K562 (cell line): ENCODE measurements around the gene LRRC71. TPM values are rescaled to one million over a fixed set of nuclear protein-coding genes. Genes with fewer than 3 reads are reported as not detected.

Experiments used
- ATAC-seq: fragments of 200-7000 bp; cut with Tn5 transposase; 3 replicates; pipeline ENCODE4 v1.9.1; 2020; ENCODE audit warnings: moderate library complexity
- BruUV-seq: library from RNA; stranded (reverse); fragments of 400-500 nt; replicated peaks from 2 replicates; lab custom pipeline; 2021; lab: Mats Ljungman, UMichigan
- CTCF ChIA-PET: fragments of 300-600 bp; formaldehyde crosslinking; extraction: SDS; loops from one replicate; lab custom pipeline; 2021; ENCODE audit warnings: low intra/inter-chr PET ratio; lab: Yijun Ruan, JAX
- POLR2A ChIA-PET: fragments of 300-600, 350-650 bp; sonication (Branson Sonifier 250); formaldehyde crosslinking; extraction: SDS; loops from one replicate; lab custom pipeline; 2021; ENCODE audit warnings: antibody characterized with exemption, inconsistent platforms; lab: Yijun Ruan, JAX
- DNase-seq, 4 experiments: peaks; one replicate each; pipeline versions ENCODE4 v3.0.0 to v3.0.0-alpha.2; 2011 to 2018; ENCODE audit warnings: low spot score in 3 of 4, mixed read lengths in 3 of 4; ENCODE audit errors: extremely low read depth in 1 of 4
- FAIRE-seq: peaks from 2 replicates; lab custom pipeline; 2011; peaks lifted over from hg19 to GRCh38; lab: Jason Lieb, UNC
- H2AFZ ChIP-seq: 2 replicates; pipeline ENCODE4 v1.6.0; 2011; ENCODE audit warnings: low read depth, low read length, control low read depth, inconsistent platforms
- H3K27ac ChIP-seq: fragments of 200-600 bp; 3 replicates; pipeline ENCODE4 v1.8.0; 2011; ENCODE audit warnings: low read depth, mild to moderate bottlenecking, control low read depth, inconsistent platforms, low read length, moderate library complexity, mixed read lengths; ENCODE audit errors: extremely low read depth
- H3K27me3 ChIP-seq, 2 experiments: fragments of 300-600 bp in 1 of 2; 2 replicates in 1 of 2; 3 replicates in 1 of 2; pipeline versions ENCODE4 v1.6.0 to v1.8.0; 2011; ENCODE audit warnings: inconsistent platforms in 2 of 2, low read length in 2 of 2, mild to moderate bottlenecking in 1 of 2, mixed read lengths in 1 of 2, moderate library complexity in 1 of 2; ENCODE audit not compliant: control insufficient read depth in 2 of 2, insufficient read depth in 2 of 2
- H3K36me3 ChIP-seq: fragments of 300-600 bp; 3 replicates; pipeline ENCODE4 v1.8.0; 2011; ENCODE audit warnings: mild to moderate bottlenecking, low read length, inconsistent platforms; ENCODE audit not compliant: control insufficient read depth, insufficient read depth
- H3K4me1 ChIP-seq, 2 experiments: fragments of 200-600 bp in 1 of 2; replicated peaks in 1 of 2; 2 replicates in 1 of 2; 3 replicates in 1 of 2; pipeline versions ENCODE4 v1.5.1 to v1.8.0; 2011; ENCODE audit warnings: inconsistent platforms in 2 of 2, low read length in 2 of 2, mild to moderate bottlenecking in 1 of 2, mixed read lengths in 1 of 2, moderate library complexity in 1 of 2; ENCODE audit not compliant: control insufficient read depth in 2 of 2, insufficient read depth in 2 of 2
- H3K4me2 ChIP-seq: 2 replicates; pipeline ENCODE4 v1.6.1; 2011; ENCODE audit warnings: low read length, control low read depth, inconsistent platforms, mixed read lengths; ENCODE audit not compliant: insufficient read depth
- H3K4me3 ChIP-seq: fragments of 200-600 bp; sonication (generic), shearing (Covaris generic); 2 replicates; pipeline ENCODE4 v1.5.1; 2016; ENCODE audit warnings: control low read depth, inconsistent platforms
- H3K79me2 ChIP-seq: fragments of 200-600 bp; 3 replicates; pipeline ENCODE4 v1.8.0; 2011; ENCODE audit warnings: low read length, inconsistent platforms; ENCODE audit not compliant: control insufficient read depth, insufficient read depth
- H3K9ac ChIP-seq, 2 experiments: 2 replicates each; pipeline versions ENCODE4 v1.6.0 to v1.6.1; 2011; ENCODE audit warnings: low read depth in 2 of 2, low read length in 2 of 2, control low read depth in 1 of 2, inconsistent platforms in 1 of 2, mild to moderate bottlenecking in 1 of 2, mixed read lengths in 1 of 2; ENCODE audit not compliant: insufficient read depth in 1 of 2
- H3K9me1 ChIP-seq: one replicate; pipeline ENCODE4 v1.6.0; 2011; ENCODE audit warnings: inconsistent platforms, mild to moderate bottlenecking, low read length, moderate library complexity; ENCODE audit not compliant: control insufficient read depth, insufficient read depth
- H3K9me3 ChIP-seq: replicated peaks from 2 replicates; pipeline ENCODE4 v1.5.1; 2011; ENCODE audit warnings: low read depth, low read length, inconsistent platforms; ENCODE audit not compliant: control insufficient read depth, insufficient read depth
- H4K20me1 ChIP-seq: replicated peaks from 2 replicates; pipeline ENCODE4 v1.6.1; 2011; ENCODE audit warnings: low read length, inconsistent platforms, mixed read lengths; ENCODE audit not compliant: control insufficient read depth, insufficient read depth
- CEBPB ChIP-seq: fragments of 450-650 bp; IDR thresholded peaks from 2 replicates; pipeline ENCODE4 v1.6.1; 2016; ENCODE audit warnings: missing genetic modification characterization, missing compliant biosample characterization
- ETS2 ChIP-seq: IDR thresholded peaks from 2 replicates; pipeline ENCODE4 v1.6.1; 2016; ENCODE audit warnings: borderline replicate concordance, missing genetic modification characterization, mild to moderate bottlenecking, moderate library complexity, missing compliant biosample characterization; ENCODE audit not compliant: poor library complexity, severe bottlenecking
- FOXK2 ChIP-seq, 2 experiments: fragments of 450-650 bp; IDR thresholded peaks in 1 of 2; conservative IDR thresholded peaks in 1 of 2; 2 replicates each; pipeline ENCODE4 v1.6.1; 2016; ENCODE audit warnings: low read depth in 2 of 2, mild to moderate bottlenecking in 1 of 2
- GTF2E2 ChIP-seq: fragments of 200-800 bp; sonication (Bioruptor generic); IDR thresholded peaks from 2 replicates; pipeline ENCODE4 v1.6.1; 2016; ENCODE audit warnings: missing genetic modification characterization, missing compliant biosample characterization
- HDAC2 ChIP-seq: fragments of 450-650 bp; IDR thresholded peaks from 2 replicates; pipeline ENCODE4 v1.6.1; 2016; ENCODE audit warnings: mild to moderate bottlenecking
- MCM2 ChIP-seq: fragments of 450-650 bp; IDR thresholded peaks from 2 replicates; pipeline ENCODE4 v1.6.1; 2017; ENCODE audit warnings: low read depth, mild to moderate bottlenecking
- NR3C1 ChIP-seq: sonication (generic); formaldehyde crosslinking; IDR thresholded peaks from 2 replicates; pipeline ENCODE4 v1.8.1; 2022; ENCODE audit warnings: missing genetic modification reagents
- RCOR1 ChIP-seq, 2 experiments: IDR thresholded peaks; 2 replicates each; pipeline ENCODE4 v1.6.1; 2012; ENCODE audit warnings: low read depth in 2 of 2, low read length in 2 of 2, borderline replicate concordance in 1 of 2, improper control_type of control experiment in 1 of 2
- ZNF586 ChIP-seq: fragments of 450-650 bp; formaldehyde crosslinking; conservative IDR thresholded peaks from 2 replicates; pipeline ENCODE4 v1.4.0; 2020; ENCODE audit warnings: mild to moderate bottlenecking, moderate library complexity
- ZSCAN32 ChIP-seq: fragments of 450-650 bp; formaldehyde crosslinking; IDR thresholded peaks from 2 replicates; pipeline ENCODE4 v1.4.0; 2020; ENCODE audit warnings: mild to moderate bottlenecking, moderate library complexity
- WGBS: fragments of 100-300 bp; shearing (Covaris generic); methylation state at CpG from one replicate; pipeline ENCODE4 v1.1.6; 2016; ENCODE audit warnings: low coverage, mixed read lengths; ENCODE audit not compliant: insufficient coverage; ENCODE audit errors: missing lambda C conversion rate; 5-methylcytosine and 5-hydroxymethylcytosine counted together
- in situ Hi-C: fragments of 300-500 bp; cut with MboI; formaldehyde crosslinking; loops from 4 replicates; pipeline ENCODE4 v1.15.0; 2018; ENCODE audit warnings: inconsistent platforms, mixed read lengths
- intact Hi-C: fragments of 100-400 bp; cut with micrococcal nuclease; formaldehyde crosslinking; loops from 2 replicates; pipeline ENCODE4 v1.14.2; 2022
- polyA plus RNA-seq, 8 experiments: library from polyadenylated mRNA; depleted of rRNA in 4 of 8; stranded (reverse) in 5 of 8; unstranded in 3 of 8; fragments of >200 nt; fragmentation: Nextera tagmentation in 2 of 8; fragmentation: Illumina TruSeq in 1 of 8; extraction: Ambion mirVana in 2 of 8; extraction: Trizol in 1 of 8; gene quantifications; 2 replicates each; pipeline versions ENCODE4 v1.2.1 to v1.2.3, GENCODE V29; 2011 to 2014; ENCODE audit warnings: inconsistent platforms in 1 of 8, missing spikeins in 1 of 8
- total RNA-seq, 7 experiments: library from RNA; depleted of rRNA in 6 of 7; stranded (reverse); fragments of >200 nt in 6 of 7; fragmentation: Illumina TruSeq in 2 of 7; extraction: Trizol in 2 of 7; gene quantifications; 2 replicates each; pipeline versions ENCODE4 v1.2.1 to v1.2.3, GENCODE V29; 2011 to 2021; ENCODE audit warnings: low replicate concordance in 1 of 7
- TF ChIP-seq, protein P1 (sequence below), 3 experiments: fragments of 200-800 bp in 1 of 3; fragments of 250-450 bp in 1 of 3; fragments of 450-650 bp in 1 of 3; sonication (Bioruptor Pico) in 1 of 3; sonication (Bioruptor generic) in 1 of 3; formaldehyde crosslinking in 1 of 3; IDR thresholded peaks; 2 replicates each; pipeline versions ENCODE4 v1.6.1 to v1.8.0; 2016 to 2022; ENCODE audit warnings: mild to moderate bottlenecking in 2 of 3, missing genetic modification characterization in 2 of 3, missing compliant biosample characterization in 1 of 3, moderate library complexity in 1 of 3
- TF ChIP-seq, protein P2 (sequence below): sonication (generic); formaldehyde crosslinking; IDR thresholded peaks from 2 replicates; pipeline ENCODE4 v1.8.0; 2022; ENCODE audit warnings: missing genetic modification reagents, mild to moderate bottlenecking, borderline replicate concordance
- TF ChIP-seq, protein P3 (sequence below): sonication (generic); formaldehyde crosslinking; IDR thresholded peaks from 2 replicates; pipeline ENCODE4 v1.8.1; 2023; ENCODE audit warnings: mild to moderate bottlenecking, missing genetic modification reagents

The LRRC71 gene
- total and polyA plus RNA-seq, 9 of the 15 experiments (the other 6 are each of a cell fraction or from before 2014, with no cell fraction given), result 0.06 to 1.2 (median 0.51) TPM; not detected in 1

DNA sequence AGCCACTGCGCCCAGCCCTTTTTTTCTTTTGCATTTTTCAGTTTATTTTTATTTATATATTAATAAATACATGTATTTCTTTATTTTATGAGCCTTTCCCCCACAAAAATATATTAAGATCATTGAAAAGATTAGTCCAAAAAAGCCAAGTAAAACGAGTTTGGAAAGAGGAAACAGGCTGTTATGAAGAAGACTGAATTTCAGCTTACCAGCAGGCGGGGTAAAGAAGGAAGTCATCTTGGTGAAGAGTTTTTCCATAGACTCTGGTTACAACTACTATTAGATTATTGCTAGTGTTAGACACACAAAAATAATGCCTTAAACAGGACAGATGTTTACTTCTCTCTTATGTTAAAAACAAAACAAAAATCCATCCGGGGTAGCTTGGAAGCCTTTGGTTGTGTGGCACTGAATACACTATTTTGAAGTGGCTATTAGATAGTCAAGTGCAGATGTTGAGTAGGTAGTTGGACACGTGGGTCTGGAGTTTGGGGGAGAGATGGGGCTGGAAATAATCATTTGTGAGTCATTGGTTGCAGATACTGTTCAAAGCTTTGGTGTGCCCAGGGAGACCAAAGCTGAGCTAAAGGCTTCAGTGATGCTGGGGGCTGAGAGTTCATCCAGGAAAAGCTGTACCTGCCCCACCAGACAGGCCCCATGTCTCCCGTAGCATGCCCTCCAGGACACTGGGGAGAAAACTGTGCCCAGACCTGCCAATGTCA is 8.7 kb upstream of the LRRC71 start (continued):
- TF ChIP-seq, protein P1, sequence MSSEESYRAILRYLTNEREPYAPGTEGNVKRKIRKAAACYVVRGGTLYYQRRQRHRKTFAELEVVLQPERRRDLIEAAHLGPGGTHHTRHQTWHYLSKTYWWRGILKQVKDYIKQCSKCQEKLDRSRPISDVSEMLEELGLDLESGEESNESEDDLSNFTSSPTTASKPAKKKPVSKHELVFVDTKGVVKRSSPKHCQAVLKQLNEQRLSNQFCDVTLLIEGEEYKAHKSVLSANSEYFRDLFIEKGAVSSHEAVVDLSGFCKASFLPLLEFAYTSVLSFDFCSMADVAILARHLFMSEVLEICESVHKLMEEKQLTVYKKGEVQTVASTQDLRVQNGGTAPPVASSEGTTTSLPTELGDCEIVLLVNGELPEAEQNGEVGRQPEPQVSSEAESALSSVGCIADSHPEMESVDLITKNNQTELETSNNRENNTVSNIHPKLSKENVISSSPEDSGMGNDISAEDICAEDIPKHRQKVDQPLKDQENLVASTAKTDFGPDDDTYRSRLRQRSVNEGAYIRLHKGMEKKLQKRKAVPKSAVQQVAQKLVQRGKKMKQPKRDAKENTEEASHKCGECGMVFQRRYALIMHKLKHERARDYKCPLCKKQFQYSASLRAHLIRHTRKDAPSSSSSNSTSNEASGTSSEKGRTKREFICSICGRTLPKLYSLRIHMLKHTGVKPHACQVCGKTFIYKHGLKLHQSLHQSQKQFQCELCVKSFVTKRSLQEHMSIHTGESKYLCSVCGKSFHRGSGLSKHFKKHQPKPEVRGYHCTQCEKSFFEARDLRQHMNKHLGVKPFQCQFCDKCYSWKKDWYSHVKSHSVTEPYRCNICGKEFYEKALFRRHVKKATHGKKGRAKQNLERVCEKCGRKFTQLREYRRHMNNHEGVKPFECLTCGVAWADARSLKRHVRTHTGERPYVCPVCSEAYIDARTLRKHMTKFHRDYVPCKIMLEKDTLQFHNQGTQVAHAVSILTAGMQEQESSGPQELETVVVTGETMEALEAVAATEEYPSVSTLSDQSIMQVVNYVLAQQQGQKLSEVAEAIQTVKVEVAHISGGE (CRISPR knock-in tag; IDR thresholded peaks at IDR 0.05), result no peak

DNA sequence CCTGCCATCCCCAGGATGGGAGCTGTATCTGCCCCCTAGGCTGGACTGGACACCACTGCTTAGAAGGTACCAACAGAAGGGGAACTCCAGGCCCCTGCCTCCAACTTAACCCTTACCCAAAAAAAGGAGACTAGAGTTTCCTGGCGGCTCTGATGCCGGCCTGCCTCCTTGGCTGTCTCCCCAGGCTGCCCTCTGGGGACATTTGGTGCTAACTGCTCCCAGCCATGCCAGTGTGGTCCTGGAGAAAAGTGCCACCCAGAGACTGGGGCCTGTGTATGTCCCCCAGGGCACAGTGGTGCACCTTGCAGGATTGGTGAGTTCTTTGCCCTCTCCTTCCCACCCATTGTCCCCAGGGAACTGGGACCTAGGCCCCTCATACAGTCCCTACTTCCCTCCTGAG is 8.1 kb upstream of the LRRC71 start:
- H3K36me3 ChIP-seq, result peaks cover 6% of the 10 kb centered on the region
- H3K9me1 ChIP-seq, result peaks cover under 1% of the 10 kb centered on the region
- no TSS peak for BruUV-seq
- WGBS, result 66% methylated on average over 2 of the region's 2 CpGs
- H3K27ac ChIP-seq, result no peak overlapping the region
- H4K20me1 ChIP-seq, result no peaks in the 10 kb centered on the region
- ATAC-seq (no peak), FAIRE-seq (no peak), DNase-seq (no peak)
- ChIA-PET POLR2A (interaction anchor here (1.0 to 1.6 kb wide), 3 partner anchors 8 to 18 kb away, joined by 3 to 4 read pairs (median 3); partner anchors contain the start of gene LRRC71), CTCF (no interaction called here)
- in situ Hi-C loops (no loop called here), intact Hi-C loops (no loop called here)
- H3K27me3 ChIP-seq, result no peaks in the 10 kb centered on the region
- H3K9ac ChIP-seq, result peak overlapping the region in 1 of 2 experiments; percentile 88; a peak in 2 of 4 replicates
- peaks cover 23% of the 10 kb centered on the region for H3K79me2 ChIP-seq
- peak overlapping the region; percentile 93 for H3K4me2 ChIP-seq
- peaks cover 46 to 64% of the 10 kb centered on the region in 2 experiments for H3K4me1 ChIP-seq
- peaks cover 3% of the 10 kb centered on the region; the same call in 1 of the 2 replicates for H3K9me3 ChIP-seq
- no peak overlapping the region for H2AFZ ChIP-seq
- H3K4me3 ChIP-seq, result no peak overlapping the region
- TF ChIP-seq, protein P2, sequence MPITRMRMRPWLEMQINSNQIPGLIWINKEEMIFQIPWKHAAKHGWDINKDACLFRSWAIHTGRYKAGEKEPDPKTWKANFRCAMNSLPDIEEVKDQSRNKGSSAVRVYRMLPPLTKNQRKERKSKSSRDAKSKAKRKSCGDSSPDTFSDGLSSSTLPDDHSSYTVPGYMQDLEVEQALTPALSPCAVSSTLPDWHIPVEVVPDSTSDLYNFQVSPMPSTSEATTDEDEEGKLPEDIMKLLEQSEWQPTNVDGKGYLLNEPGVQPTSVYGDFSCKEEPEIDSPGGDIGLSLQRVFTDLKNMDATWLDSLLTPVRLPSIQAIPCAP (CRISPR knock-in tag), result no peak
- TF ChIP-seq GTF2E2 (tag) (no peak), ZNF586 (no peak), NR3C1 (CRISPR knock-in tag) (no peak), HDAC2 (no peak), ZSCAN32 (CRISPR knock-in tag) (no peak), MCM2 (no peak), RCOR1 (IDR thresholded peaks at IDR 0.05; ENCODE audit: borderline replicate concordance in 1 of 2, low read depth in 2 of 2, low read length in 2 of 2) (no peak), FOXK2 (conservative IDR thresholded peaks at IDR 0.05 in 1 of 2, IDR thresholded peaks at IDR 0.05 in 1 of 2; ENCODE audit: low read depth in 2 of 2) (no peak), ETS2 (tag) (no peak), CEBPB (tag) (no peak)
- TF ChIP-seq, protein P3, sequence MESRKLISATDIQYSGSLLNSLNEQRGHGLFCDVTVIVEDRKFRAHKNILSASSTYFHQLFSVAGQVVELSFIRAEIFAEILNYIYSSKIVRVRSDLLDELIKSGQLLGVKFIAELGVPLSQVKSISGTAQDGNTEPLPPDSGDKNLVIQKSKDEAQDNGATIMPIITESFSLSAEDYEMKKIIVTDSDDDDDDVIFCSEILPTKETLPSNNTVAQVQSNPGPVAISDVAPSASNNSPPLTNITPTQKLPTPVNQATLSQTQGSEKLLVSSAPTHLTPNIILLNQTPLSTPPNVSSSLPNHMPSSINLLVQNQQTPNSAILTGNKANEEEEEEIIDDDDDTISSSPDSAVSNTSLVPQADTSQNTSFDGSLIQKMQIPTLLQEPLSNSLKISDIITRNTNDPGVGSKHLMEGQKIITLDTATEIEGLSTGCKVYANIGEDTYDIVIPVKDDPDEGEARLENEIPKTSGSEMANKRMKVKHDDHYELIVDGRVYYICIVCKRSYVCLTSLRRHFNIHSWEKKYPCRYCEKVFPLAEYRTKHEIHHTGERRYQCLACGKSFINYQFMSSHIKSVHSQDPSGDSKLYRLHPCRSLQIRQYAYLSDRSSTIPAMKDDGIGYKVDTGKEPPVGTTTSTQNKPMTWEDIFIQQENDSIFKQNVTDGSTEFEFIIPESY (CRISPR knock-in tag), result no peak
